ENCODE results near the gene SCGB1A1. TPM values are rescaled to one million over a fixed set of nuclear protein-coding genes. Genes with fewer than 3 reads are reported as not detected.
"Not testable (repeated sequence)": the region's sequence is repeated elsewhere in the genome, so short reads cannot be mapped to it uniquely, and the experiment has no call there.

The SCGB1A1 gene
- total RNA-seq, 4 donors from 2014 or later: not detected

- ATAC-seq (ENCODE audit: low FRiP score) (no peak), DNase-seq (ENCODE audit: low spot score) (no peak)
- TF ChIP-seq CTCF (IDR thresholded peaks at IDR 0.05): no peak
These were observed 27.3 kb downstream of the SCGB1A1 start for GRCh38 chr11:62446091-62446490.

DNA sequence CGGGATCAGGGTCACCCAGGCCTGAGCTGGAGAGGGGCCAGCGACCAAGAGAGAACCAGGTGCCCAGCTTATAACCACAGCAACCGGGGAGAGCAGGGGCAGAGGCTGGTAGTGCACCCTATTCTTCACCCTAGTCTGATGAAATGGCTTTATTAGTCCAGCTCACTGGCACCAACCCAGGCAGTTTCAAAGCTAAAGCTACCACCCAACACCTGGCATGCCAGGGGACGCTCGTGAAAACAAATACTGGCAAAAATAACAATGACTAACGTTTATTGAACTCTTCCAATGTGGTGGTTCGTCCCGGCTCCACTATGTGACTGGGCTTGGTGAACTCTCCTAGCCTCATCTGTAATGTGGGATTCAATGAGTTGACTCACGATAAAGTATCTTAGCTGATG is 30.6 kb downstream of the SCGB1A1 start:
- ATAC-seq (ENCODE audit: low FRiP score): no peak
- no peak for TF ChIP-seq CTCF (IDR thresholded peaks at IDR 0.05)
- DNase-seq (ENCODE audit: low spot score): no peak

- not testable (repeated sequence) for DNase-seq (ENCODE audit: low spot score); ATAC-seq (ENCODE audit: low FRiP score)
These were observed 31.1 kb downstream of the SCGB1A1 start for GRCh38 chr11:62449912-62450311.

DNA sequence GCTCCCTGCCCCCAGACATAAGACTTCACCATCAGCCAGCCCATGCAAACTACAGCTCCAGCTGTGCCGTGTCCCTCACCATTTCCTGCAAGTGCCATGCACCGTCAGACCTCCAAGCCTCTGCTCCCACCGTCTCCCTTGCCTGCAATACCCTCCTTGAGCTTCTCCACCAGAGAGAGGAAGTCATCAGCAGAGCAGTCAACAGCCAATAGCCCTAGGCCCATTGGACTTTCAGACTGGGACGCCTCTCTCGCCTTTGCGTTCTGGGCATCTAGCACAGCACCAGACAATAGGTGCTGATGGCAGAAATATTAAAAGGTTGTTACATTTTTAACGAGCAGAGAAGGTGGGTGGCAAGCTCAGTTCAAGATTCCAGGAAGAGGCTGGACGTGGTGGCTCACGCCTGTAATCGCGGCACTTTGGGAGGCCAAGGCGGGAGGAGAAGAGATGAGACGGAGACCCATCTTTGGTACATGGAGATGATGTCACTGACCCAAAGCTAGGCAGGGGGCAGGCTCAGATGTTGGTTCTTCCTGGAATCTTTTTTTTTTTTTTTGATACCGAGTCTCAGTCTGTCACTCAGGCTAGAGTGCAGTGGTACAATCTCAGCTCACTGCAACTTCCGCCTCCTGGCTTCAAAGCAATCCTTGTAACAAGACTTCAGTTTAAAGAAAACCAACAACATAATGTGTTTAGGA is 31.9 kb downstream of the SCGB1A1 start:
- TF ChIP-seq CTCF (IDR thresholded peaks at IDR 0.05): no peak
- no peak for DNase-seq (ENCODE audit: low spot score)
- no peak for ATAC-seq (ENCODE audit: low FRiP score)

GRCh38 chr11:62451241-62451621 is 32.4 kb downstream of the SCGB1A1 start:
- ATAC-seq (ENCODE audit: low FRiP score) (no peak), DNase-seq (ENCODE audit: low spot score) (no peak)
- TF ChIP-seq CTCF (IDR thresholded peaks at IDR 0.05): no peak

DNA sequence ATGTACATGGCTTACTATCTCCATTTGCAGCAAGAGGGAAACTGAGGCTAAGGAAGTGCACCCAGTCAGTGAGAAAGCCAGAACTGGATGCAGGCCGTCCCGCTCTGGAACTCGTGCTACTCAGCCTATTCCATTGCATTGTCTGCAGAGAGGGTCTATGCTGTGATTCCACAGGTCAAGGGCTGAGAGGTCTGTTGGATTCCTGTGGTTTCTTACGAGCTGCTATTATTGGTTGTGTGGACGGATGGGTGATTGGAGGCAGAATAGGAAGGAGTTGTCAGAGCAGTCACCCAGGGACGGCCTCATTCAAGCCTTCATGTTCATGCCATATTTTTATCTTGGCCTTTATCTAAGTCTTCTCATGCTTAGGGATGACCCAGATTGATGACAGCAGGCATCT is 33.4 kb downstream of the SCGB1A1 start:
- TF ChIP-seq CTCF (IDR thresholded peaks at IDR 0.05): no peak
- DNase-seq (ENCODE audit: low spot score): no peak
- ATAC-seq (ENCODE audit: low FRiP score): no peak

GRCh38 chr11:62452839-62453468 is 34.1 kb downstream of the SCGB1A1 start:
- ATAC-seq (ENCODE audit: low FRiP score) (no peak), DNase-seq (ENCODE audit: low spot score) (no peak)
- TF ChIP-seq CTCF (IDR thresholded peaks at IDR 0.05): no peak

Data from omental fat pad (tissue), 4 donors.